ENCODE results near the gene NEK7.

NEK7 gene

GRCh38 chr1:198340139-198340538 lies 183.3 kb downstream of the NEK7 start:
- TF ChIP-seq Cebpa-rat (IDR thresholded peaks at IDR 0.05) = no peak
- no peaks in the 10 kb centered on the region for H3K9me3 ChIP-seq
- no peak overlapping the region for H3K9ac ChIP-seq
- no peak overlapping the region for H3K4me2 ChIP-seq
- no peaks in the 10 kb centered on the region for H3K36me3 ChIP-seq
- no peak overlapping the region for H3K27ac ChIP-seq
- H3K27me3 ChIP-seq = no peaks in the 10 kb centered on the region
- no peak overlapping the region for H3K4me3 ChIP-seq
- no peaks in the 10 kb centered on the region for H3K4me1 ChIP-seq
- no peaks in the 10 kb centered on the region for H4K20me1 ChIP-seq

DNA sequence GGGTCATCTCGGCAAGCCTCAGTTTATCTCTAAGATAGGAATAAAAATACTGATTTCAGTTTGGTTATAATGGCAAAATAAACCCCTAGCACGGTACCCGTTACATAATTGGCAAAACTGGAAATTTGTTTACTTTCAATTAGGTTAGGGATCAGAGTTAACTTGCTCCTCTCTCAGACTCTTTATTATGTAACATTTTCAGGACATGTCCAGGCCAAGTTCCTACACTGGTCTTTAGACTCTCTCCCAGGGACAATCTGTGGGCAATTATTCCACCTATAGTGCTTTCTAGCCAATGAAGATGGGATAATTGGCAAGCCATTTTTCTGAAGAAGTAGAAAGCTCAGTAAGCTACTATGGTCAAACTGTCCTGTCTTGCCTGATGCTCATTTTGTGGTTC lies 189.4 kb downstream of the NEK7 start:
- no peaks in the 10 kb centered on the region for H4K20me1 ChIP-seq
- H3K4me3 ChIP-seq = no peak overlapping the region
- no peaks in the 10 kb centered on the region for H3K36me3 ChIP-seq
- no peak overlapping the region for H3K27ac ChIP-seq
- no peak overlapping the region for H3K9ac ChIP-seq
- H3K4me2 ChIP-seq = no peak overlapping the region
- H3K4me1 ChIP-seq = no peaks in the 10 kb centered on the region
- H3K9me3 ChIP-seq = no peaks in the 10 kb centered on the region
- TF ChIP-seq Cebpa-rat (IDR thresholded peaks at IDR 0.05) = no peak
- H3K27me3 ChIP-seq = no peaks in the 10 kb centered on the region

- TF ChIP-seq Cebpa-rat (IDR thresholded peaks at IDR 0.05) = no peak
- Histone ChIP-seq H3K4me3 (no peak overlapping the region), H3K36me3 (no peaks in the 10 kb centered on the region), H3K27me3 (no peaks in the 10 kb centered on the region), H3K4me1 (no peaks in the 10 kb centered on the region), H3K4me2 (no peak overlapping the region), H3K9ac (no peak overlapping the region), H3K9me3 (no peaks in the 10 kb centered on the region), H4K20me1 (no peaks in the 10 kb centered on the region), H3K27ac (no peak overlapping the region)
Measured at GRCh38 chr1:198350456-198350855, 193.7 kb downstream of the NEK7 start.

- H3K9ac ChIP-seq = no peak overlapping the region
- no peaks in the 10 kb centered on the region for H3K36me3 ChIP-seq
- no peaks in the 10 kb centered on the region for H3K9me3 ChIP-seq
- no peak overlapping the region for H3K27ac ChIP-seq
- no peaks in the 10 kb centered on the region for H3K27me3 ChIP-seq
- H3K4me1 ChIP-seq = no peaks in the 10 kb centered on the region
- TF ChIP-seq Cebpa-rat (IDR thresholded peaks at IDR 0.05) = no peak
- H3K4me3 ChIP-seq = no peak overlapping the region
- H3K4me2 ChIP-seq = no peak overlapping the region
- H4K20me1 ChIP-seq = no peaks in the 10 kb centered on the region
Measured at GRCh38 chr1:198352975-198353695, 196.3 kb downstream of the NEK7 start.

GRCh38 chr1:198357937-198358336 lies 201.1 kb downstream of the NEK7 start:
- TF ChIP-seq Cebpa-rat (IDR thresholded peaks at IDR 0.05) = no peak
- Histone ChIP-seq H3K36me3 (no peaks in the 10 kb centered on the region), H4K20me1 (no peaks in the 10 kb centered on the region)

GRCh38 chr1:198359024-198359653 lies 202.3 kb downstream of the NEK7 start:
- no peaks in the 10 kb centered on the region for H4K20me1 ChIP-seq
- no peaks in the 10 kb centered on the region for H3K27me3 ChIP-seq
- H3K36me3 ChIP-seq = no peaks in the 10 kb centered on the region
- no peak overlapping the region for H3K4me2 ChIP-seq
- no peak overlapping the region for H3K27ac ChIP-seq
- H3K4me3 ChIP-seq = no peak overlapping the region
- H3K4me1 ChIP-seq = no peaks in the 10 kb centered on the region
- TF ChIP-seq Cebpa-rat (IDR thresholded peaks at IDR 0.05) = no peak
- no peak overlapping the region for H3K9ac ChIP-seq
- H3K9me3 ChIP-seq = no peaks in the 10 kb centered on the region

More at GRCh38 chr1:198357937-198358336, 201.1 kb downstream of the NEK7 start:
- Histone ChIP-seq H3K27ac (no peak overlapping the region), H3K27me3 (no peaks in the 10 kb centered on the region), H3K4me2 (no peak overlapping the region), H3K4me3 (no peak overlapping the region), H3K4me1 (no peaks in the 10 kb centered on the region), H3K9ac (no peak overlapping the region), H3K9me3 (no peaks in the 10 kb centered on the region)

DNA sequence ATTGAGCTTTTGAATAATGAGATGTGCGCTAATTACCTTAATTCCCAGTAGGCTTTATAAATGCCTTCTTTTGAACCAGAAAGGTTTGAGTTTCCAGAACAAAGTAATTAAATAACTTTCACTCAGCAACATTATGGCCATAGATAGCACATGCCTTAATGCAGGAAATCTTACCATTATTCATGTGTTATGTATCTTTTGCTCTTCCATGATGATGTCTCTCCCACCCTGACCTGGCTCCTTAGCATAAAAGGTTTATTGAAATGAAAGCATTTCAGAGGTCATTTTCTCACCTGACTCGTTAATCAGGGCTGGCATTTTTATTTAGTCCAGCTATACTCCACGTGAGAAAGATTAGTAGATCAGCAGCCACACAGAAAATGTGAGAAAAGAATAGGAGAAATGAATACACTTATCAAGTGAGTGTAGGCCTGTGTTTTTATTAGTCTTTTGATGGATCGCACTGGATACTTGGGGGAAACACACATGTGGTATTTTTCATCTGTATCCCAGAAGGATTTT lies 203.5 kb downstream of the NEK7 start:
- H3K4me3 ChIP-seq = no peak overlapping the region
- H3K9ac ChIP-seq = no peak overlapping the region
- H3K36me3 ChIP-seq = no peaks in the 10 kb centered on the region
- H3K4me2 ChIP-seq = no peak overlapping the region
- H3K4me1 ChIP-seq = no peaks in the 10 kb centered on the region
- no peaks in the 10 kb centered on the region for H4K20me1 ChIP-seq
- no peak overlapping the region for H3K27ac ChIP-seq
- no peaks in the 10 kb centered on the region for H3K27me3 ChIP-seq
- no peak for TF ChIP-seq Cebpa-rat (IDR thresholded peaks at IDR 0.05)
- no peaks in the 10 kb centered on the region for H3K9me3 ChIP-seq

- H4K20me1 ChIP-seq = no peaks in the 10 kb centered on the region
- no peak overlapping the region for H3K27ac ChIP-seq
- TF ChIP-seq Cebpa-rat (IDR thresholded peaks at IDR 0.05) = no peak
- H3K4me2 ChIP-seq = no peak overlapping the region
- H3K36me3 ChIP-seq = no peaks in the 10 kb centered on the region
- no peaks in the 10 kb centered on the region for H3K9me3 ChIP-seq
- H3K27me3 ChIP-seq = no peaks in the 10 kb centered on the region
- no peaks in the 10 kb centered on the region for H3K4me1 ChIP-seq
- H3K9ac ChIP-seq = no peak overlapping the region
- no peak overlapping the region for H3K4me3 ChIP-seq
Measured at GRCh38 chr1:198361237-198361767, 204.5 kb downstream of the NEK7 start.

DNA sequence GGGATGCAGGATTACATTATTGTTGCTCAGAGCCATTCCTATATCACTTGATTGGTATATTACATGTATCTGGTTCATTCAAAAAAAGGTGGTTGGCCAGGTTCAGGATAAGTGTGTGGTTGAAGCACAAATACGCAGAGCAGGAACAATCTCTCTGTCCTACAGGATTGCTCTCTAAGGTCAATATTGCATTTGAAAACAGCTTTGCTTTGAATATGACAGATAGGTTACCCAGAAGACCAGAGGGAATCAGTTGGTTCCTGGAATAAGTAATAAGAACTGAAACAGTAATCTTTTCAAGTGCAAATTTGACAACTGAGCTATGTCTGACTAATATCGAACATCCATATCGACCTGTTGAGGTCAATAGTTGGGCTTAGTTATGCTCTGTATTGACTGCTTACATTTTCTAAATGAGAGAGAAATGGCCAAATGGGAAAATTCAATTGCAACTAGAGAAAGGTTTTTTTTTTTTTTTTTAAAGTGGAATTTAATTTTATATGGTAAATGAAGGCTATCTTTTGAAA lies 206.9 kb downstream of the NEK7 start:
- H3K9me3 ChIP-seq = no peaks in the 10 kb centered on the region
- no peaks in the 10 kb centered on the region for H3K4me1 ChIP-seq
- H4K20me1 ChIP-seq = no peaks in the 10 kb centered on the region
- TF ChIP-seq Cebpa-rat (IDR thresholded peaks at IDR 0.05) = no peak
- H3K27me3 ChIP-seq = no peaks in the 10 kb centered on the region
- H3K36me3 ChIP-seq = no peaks in the 10 kb centered on the region
- no peak overlapping the region for H3K4me3 ChIP-seq
- H3K27ac ChIP-seq = no peak overlapping the region
- H3K4me2 ChIP-seq = no peak overlapping the region
- no peak overlapping the region for H3K9ac ChIP-seq

GRCh38 chr1:198364471-198364870 lies 207.7 kb downstream of the NEK7 start:
- Histone ChIP-seq H3K4me2 (no peak overlapping the region), H3K36me3 (no peaks in the 10 kb centered on the region), H4K20me1 (no peaks in the 10 kb centered on the region), H3K4me3 (no peak overlapping the region), H3K4me1 (no peaks in the 10 kb centered on the region), H3K27me3 (no peaks in the 10 kb centered on the region), H3K27ac (no peak overlapping the region), H3K9me3 (no peaks in the 10 kb centered on the region), H3K9ac (no peak overlapping the region)
- TF ChIP-seq Cebpa-rat (IDR thresholded peaks at IDR 0.05) = no peak
